Measurements from ENCODE around the gene UBE4B.

DNA sequence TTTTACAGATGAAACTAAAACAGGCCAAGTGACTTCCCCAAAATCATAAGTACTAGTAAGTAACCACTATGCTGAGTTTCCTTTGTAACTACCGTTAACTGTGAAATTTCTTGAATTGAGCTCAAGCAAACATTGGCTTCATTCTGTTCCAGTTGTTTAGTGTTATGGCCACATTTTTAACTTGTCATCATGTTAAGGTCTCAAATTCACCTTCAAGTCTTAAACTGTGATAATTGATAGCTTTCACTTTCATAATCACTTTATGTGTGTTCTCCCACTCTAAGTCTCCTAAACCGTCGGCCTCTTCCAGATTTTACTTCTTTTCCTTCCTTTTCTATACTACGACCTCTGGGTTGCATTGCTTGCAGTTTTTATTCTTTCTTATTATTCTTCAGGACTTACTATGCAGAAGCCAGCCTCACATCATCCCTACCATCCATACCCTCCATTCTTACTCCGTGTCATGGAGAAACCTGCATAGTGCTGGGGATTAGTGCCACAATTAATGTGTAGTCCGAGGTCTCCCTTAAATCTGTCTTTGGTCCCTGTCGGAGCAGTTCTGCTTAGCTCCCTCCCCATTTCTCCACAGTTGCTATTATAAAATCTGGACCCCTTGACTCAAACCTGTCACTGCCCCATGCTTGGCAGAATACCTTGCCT lies 183.5 kb downstream of the UBE4B start:
- TF ChIP-seq, protein P1, sequence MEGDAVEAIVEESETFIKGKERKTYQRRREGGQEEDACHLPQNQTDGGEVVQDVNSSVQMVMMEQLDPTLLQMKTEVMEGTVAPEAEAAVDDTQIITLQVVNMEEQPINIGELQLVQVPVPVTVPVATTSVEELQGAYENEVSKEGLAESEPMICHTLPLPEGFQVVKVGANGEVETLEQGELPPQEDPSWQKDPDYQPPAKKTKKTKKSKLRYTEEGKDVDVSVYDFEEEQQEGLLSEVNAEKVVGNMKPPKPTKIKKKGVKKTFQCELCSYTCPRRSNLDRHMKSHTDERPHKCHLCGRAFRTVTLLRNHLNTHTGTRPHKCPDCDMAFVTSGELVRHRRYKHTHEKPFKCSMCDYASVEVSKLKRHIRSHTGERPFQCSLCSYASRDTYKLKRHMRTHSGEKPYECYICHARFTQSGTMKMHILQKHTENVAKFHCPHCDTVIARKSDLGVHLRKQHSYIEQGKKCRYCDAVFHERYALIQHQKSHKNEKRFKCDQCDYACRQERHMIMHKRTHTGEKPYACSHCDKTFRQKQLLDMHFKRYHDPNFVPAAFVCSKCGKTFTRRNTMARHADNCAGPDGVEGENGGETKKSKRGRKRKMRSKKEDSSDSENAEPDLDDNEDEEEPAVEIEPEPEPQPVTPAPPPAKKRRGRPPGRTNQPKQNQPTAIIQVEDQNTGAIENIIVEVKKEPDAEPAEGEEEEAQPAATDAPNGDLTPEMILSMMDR (IDR thresholded peaks at IDR 0.05): no peak
- no peak for TF ChIP-seq BHLHE40 (IDR thresholded peaks at IDR 0.05; ENCODE audit: low read depth, low read length)
- no peak for TF ChIP-seq POLR2A (IDR thresholded peaks at IDR 0.05; ENCODE audit: low read length)
- no peak for TF ChIP-seq MAX (IDR thresholded peaks at IDR 0.05)
- TF ChIP-seq JUN (IDR thresholded peaks at IDR 0.05): no peak
- no peak for TF ChIP-seq SMC3 (IDR thresholded peaks at IDR 0.05)
